Heart right ventricle (tissue), 16 donors: Measurements from ENCODE around the gene CBLL2. TPM values are rescaled to one million over a fixed set of nuclear protein-coding genes. Genes with fewer than 3 reads are reported as not detected.
"Not testable (repeated sequence)": the region's sequence is repeated elsewhere in the genome, so short reads cannot be mapped to it uniquely, and the experiment has no call there.

Experiments
- ATAC-seq, 8 donors: fragments of 200-7000 bp; cut with Tn5 transposase; one replicate each; pipeline ENCODE4 v1.9.1; 2020; ENCODE audit warnings: mild to moderate bottlenecking in 8 of 8, moderate library complexity in 8 of 8, moderate number of reproducible peaks in 1 of 8
- DNase-seq, 2 donors: peaks; one replicate each; pipeline ENCODE4 v3.0.0-alpha.2; 2020
- H3K27ac ChIP-seq, 10 donors: fragments of 200-600 bp; sonication (generic) in 2 of 10; one replicate each; pipeline versions ENCODE4 v1.5.0 to v1.8.0; 2020 to 2022; ENCODE audit warnings: mild to moderate bottlenecking in 3 of 10
- H3K27me3 ChIP-seq, 7 donors: fragments of 200-600 bp; one replicate each; pipeline ENCODE4 v1.8.0; 2021 to 2022; ENCODE audit warnings: mild to moderate bottlenecking in 2 of 7
- H3K36me3 ChIP-seq, 9 donors: fragments of 200-600 bp; sonication (generic) in 1 of 9; one replicate each; pipeline versions ENCODE4 v1.5.0 to v1.8.0; 2020 to 2022; ENCODE audit warnings: mild to moderate bottlenecking in 2 of 9
- H3K4me1 ChIP-seq, 9 donors: fragments of 200-600 bp; sonication (generic) in 1 of 9; one replicate each; pipeline versions ENCODE4 v1.5.0 to v1.8.0; 2020 to 2022; ENCODE audit warnings: mild to moderate bottlenecking in 4 of 9
- H3K4me3 ChIP-seq, 10 donors: fragments of 200-600 bp; sonication (generic) in 2 of 10; one replicate each; pipeline versions ENCODE4 v1.5.0 to v1.8.0; 2020 to 2022; ENCODE audit warnings: mild to moderate bottlenecking in 7 of 10, moderate library complexity in 2 of 10
- H3K9me3 ChIP-seq, 11 donors: fragments of 200-600 bp in 10 of 11; sonication (generic) in 2 of 11; one replicate each; pipeline versions ENCODE4 v1.5.0 to v1.8.0; 2013 to 2022; ENCODE audit warnings: mild to moderate bottlenecking in 2 of 11, control low read depth in 1 of 11, moderate library complexity in 1 of 11
- WGBS, 2 donors: extraction: QIAGEN DNeasy Blood & Tissue Kit; methylation state at CpG; one replicate each; pipeline ENCODE4 v1.1.7; 2013; ENCODE audit warnings: inconsistent platforms in 1 of 2; 5-methylcytosine and 5-hydroxymethylcytosine counted together
- intact Hi-C, 10 donors: fragments of 100-400 bp; cut with DNase I; formaldehyde crosslinking; loops; one replicate each; pipeline versions ENCODE4 v1.11.1 to v1.14.2; 2022
- polyA plus RNA-seq, 2 donors: library from polyadenylated mRNA; stranded (reverse); fragments of 200-250 nt; gene quantifications; one replicate each; pipeline ENCODE4 v1.2.3, GENCODE V29; 2013
- total RNA-seq, 10 donors: library from RNA; stranded (reverse); fragmentation: NEBNext Ultra II Directional in 3 of 10; extraction: Animal tissue kit (Norgen Biotek cat#: 25700) in 3 of 10; gene quantifications; one replicate each; pipeline versions ENCODE4 v1.2.1 to v1.2.4, GENCODE V29; 2021 to 2023
- TF ChIP-seq, protein P1 (sequence below), 9 donors: fragments of 200-600 bp; sonication (generic) in 2 of 9; IDR thresholded peaks; one replicate each; pipeline versions ENCODE4 v1.5.0 to v1.8.0; 2021 to 2022; ENCODE audit warnings: antibody characterized with exemption in 9 of 9, mild to moderate bottlenecking in 5 of 9, moderate library complexity in 1 of 9
- donor health status: Arrhythmogenic right ventricular cardiomyopathy.
- donor health status: ischemic (EF 13 %, LVEDD 7.1; RV severe dilation, severe dysfunction).
- donor health status: healthy with polysubstance abuse.
- donor health status: DM: no; HTN: yes; CAD: no.
- donor health status: DM: no; HTN: no; CAD: no.
- donor health status: ischemic (EF 25% LVEDD 6.9; RV normal size, moderate dysfunction).
- donor health status: ischemic (EF 25% LVEDD 5.7; RV mildly dilated, moderate dysfunction).
- donor health status: healthy.
- donor health status: DM: yes; HTN: yes; CAD: no.
- donor health status: Ischemic cardiomyopathy.
- donor health status: ischemic (EF 35%, LVEDD 5.7; RV mildly dilated, moderate dysfunction).
- donor health status: nonischemic (EF 11% LVEDD 7.7; RV severe dilation, severe dysfunction).
- donor health status: DM: yes; HTN: yes; CAD: no.
- donor health status: PGD.
- donor health status: ischemic (EF 29% LVEDD 5.4; RV normal size, mild dysfunction).
- donor health status: nonischemic (EF 23%, LVEDD 6.1; RV moderate dilation, normal function).

Gene CBLL2
- total and polyA plus RNA-seq, 12 donors = not detected

GRCh38 chrX:22273714-22274317 lies 1.1 kb downstream of the CBLL2 start:
- no peaks in the 10 kb centered on the region for H3K36me3 ChIP-seq
- no peak overlapping the region for H3K4me3 ChIP-seq
- no peak overlapping the region for H3K27ac ChIP-seq
- 94 to 96% methylated on average over 15 of the region's 15 CpGs for WGBS, 2 donors
- no peaks in the 10 kb centered on the region for H3K4me1 ChIP-seq
- no peaks in the 10 kb centered on the region for H3K27me3 ChIP-seq
- DNase-seq = no peak
- TF ChIP-seq, protein P1, sequence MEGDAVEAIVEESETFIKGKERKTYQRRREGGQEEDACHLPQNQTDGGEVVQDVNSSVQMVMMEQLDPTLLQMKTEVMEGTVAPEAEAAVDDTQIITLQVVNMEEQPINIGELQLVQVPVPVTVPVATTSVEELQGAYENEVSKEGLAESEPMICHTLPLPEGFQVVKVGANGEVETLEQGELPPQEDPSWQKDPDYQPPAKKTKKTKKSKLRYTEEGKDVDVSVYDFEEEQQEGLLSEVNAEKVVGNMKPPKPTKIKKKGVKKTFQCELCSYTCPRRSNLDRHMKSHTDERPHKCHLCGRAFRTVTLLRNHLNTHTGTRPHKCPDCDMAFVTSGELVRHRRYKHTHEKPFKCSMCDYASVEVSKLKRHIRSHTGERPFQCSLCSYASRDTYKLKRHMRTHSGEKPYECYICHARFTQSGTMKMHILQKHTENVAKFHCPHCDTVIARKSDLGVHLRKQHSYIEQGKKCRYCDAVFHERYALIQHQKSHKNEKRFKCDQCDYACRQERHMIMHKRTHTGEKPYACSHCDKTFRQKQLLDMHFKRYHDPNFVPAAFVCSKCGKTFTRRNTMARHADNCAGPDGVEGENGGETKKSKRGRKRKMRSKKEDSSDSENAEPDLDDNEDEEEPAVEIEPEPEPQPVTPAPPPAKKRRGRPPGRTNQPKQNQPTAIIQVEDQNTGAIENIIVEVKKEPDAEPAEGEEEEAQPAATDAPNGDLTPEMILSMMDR (IDR thresholded peaks at IDR 0.05) = no peak
- no peak for ATAC-seq
- intact Hi-C loops = no loop called here
- no peaks in the 10 kb centered on the region for H3K9me3 ChIP-seq

DNA sequence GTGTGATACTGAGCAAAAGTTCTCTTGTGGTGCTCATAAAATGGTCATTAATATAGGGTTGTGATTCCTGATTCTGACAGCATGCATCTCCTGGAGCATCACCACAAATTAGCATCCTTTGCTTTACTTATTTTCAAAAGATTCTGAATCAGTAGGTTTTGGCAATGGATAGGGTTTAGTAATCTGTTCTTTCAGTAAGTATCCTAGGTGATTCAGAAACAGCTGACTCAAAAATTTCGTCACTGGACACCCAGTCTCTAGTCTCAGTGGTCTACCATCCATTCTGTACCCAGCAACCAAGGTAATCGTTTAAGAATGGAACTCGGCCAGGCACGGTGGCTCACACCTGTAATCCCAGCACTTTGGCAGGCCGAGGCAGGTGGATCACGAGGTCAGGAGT lies 4.1 kb downstream of the CBLL2 start:
- WGBS, 2 donors = 87 to 88% methylated on average over 6 of the region's 6 CpGs

DNA sequence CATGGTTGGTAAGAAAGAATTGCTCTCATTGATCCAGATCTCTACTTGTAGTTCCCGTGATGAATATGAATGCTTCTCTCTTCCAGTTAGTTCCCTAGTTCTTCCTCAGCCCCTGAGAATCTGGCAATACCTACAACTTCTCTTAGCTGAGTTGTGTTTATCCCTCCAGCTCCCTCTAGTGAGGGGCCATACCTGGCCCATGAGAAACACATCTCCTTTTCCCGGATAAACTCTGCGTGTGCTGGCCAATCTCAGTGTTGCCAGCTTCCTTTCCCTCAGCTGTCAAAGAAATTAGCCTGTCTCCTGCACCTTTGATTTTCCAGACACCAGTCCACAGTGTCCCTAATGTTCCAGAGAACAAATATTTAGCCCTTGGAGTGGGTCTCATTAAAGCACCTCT lies 5.7 kb downstream of the CBLL2 start:
- Histone ChIP-seq H3K4me1 (no peaks in the 10 kb centered on the region), H3K27me3 (no peaks in the 10 kb centered on the region), H3K9me3 (peaks cover 0 to 6% (median 0%) of the 10 kb centered on the region in 11 donors), H3K27ac (no peak overlapping the region), H3K36me3 (no peaks in the 10 kb centered on the region), H3K4me3 (no peak overlapping the region)
- 36 to 40% methylated on average over 3 of the region's 3 CpGs for WGBS, 2 donors
- TF ChIP-seq, protein P1 (IDR thresholded peaks at IDR 0.05) = no peak
- DNase-seq = no peak
- no peak for ATAC-seq
- intact Hi-C loops = no loop called here

More for the DNA sequence above, 4.1 kb downstream of the CBLL2 start:
- intact Hi-C loops = no loop called here
- H3K36me3 ChIP-seq = no peaks in the 10 kb centered on the region
- no peaks in the 10 kb centered on the region for H3K4me1 ChIP-seq
- ATAC-seq (no peak), DNase-seq (no peak)
- no peaks in the 10 kb centered on the region for H3K9me3 ChIP-seq
- no peaks in the 10 kb centered on the region for H3K27me3 ChIP-seq
- TF ChIP-seq, protein P1 (IDR thresholded peaks at IDR 0.05) = no peak
- no peak overlapping the region for H3K4me3 ChIP-seq
- H3K27ac ChIP-seq = no peak overlapping the region

- DNase-seq, H3K4me3 ChIP-seq, H3K27me3 ChIP-seq, H3K36me3 ChIP-seq, H3K4me1 ChIP-seq, H3K9me3 ChIP-seq, intact Hi-C loops, ATAC-seq, H3K27ac ChIP-seq: not testable (repeated sequence)
- 93% methylated on average over 3 of the region's 3 CpGs for WGBS, 2 donors
Observed at GRCh38 chrX:22289209-22289608, 16.5 kb downstream of the CBLL2 start.

GRCh38 chrX:22296871-22297270 lies 24.2 kb downstream of the CBLL2 start:
- WGBS, 2 donors = 84 to 92% methylated on average over 2 of the region's 2 CpGs
- DNase-seq (no peak), ATAC-seq (no peak)
- Histone ChIP-seq H3K27ac (no peak overlapping the region), H3K4me1 (peaks cover 0 to 12% (median 0%) of the 10 kb centered on the region in 9 donors), H3K9me3 (no peaks in the 10 kb centered on the region), H3K27me3 (no peaks in the 10 kb centered on the region), H3K36me3 (no peaks in the 10 kb centered on the region), H3K4me3 (no peak overlapping the region)
- TF ChIP-seq, protein P1 (IDR thresholded peaks at IDR 0.05) = no peak
- intact Hi-C loops = no loop called here
